Activated CD8-positive, alpha-beta memory T cell treated with anti-CD3 and anti-CD28 coated beads, Interleukin-2, amount 50 U/mL, for 1 hour (primary cell): ENCODE data around the gene GPAT2.
"Not testable (repeated sequence)": the region's sequence is repeated elsewhere in the genome, so short reads cannot be mapped to it uniquely, and the experiment has no call there.

Source experiments
- DNase-seq: peaks from one replicate; pipeline ENCODE4 v3.0.0-alpha.2; 2020; ENCODE audit errors: extremely low read depth

GPAT2 gene

GRCh38 chr2:96034792-96035191, at the start of gene GPAT2:
TSS of gene GPAT2 (minus strand) at chr2:96034916. CDS start at chr2:96032359, 2,557 bp downstream.
- not testable (repeated sequence) for DNase-seq

GRCh38 chr2:96083989-96084857, 49.5 kb upstream of the GPAT2 start:
- no peak for DNase-seq

GRCh38 chr2:96083064-96083939, 48.6 kb upstream of the GPAT2 start:
- DNase-seq, result no peak

- DNase-seq, result no peak
Observed at GRCh38 chr2:96082211-96083063, 47.7 kb upstream of the GPAT2 start.

- DNase-seq, result no peak
Observed at GRCh38 chr2:96081042-96081441, 46.3 kb upstream of the GPAT2 start.

- no peak for DNase-seq
Observed at GRCh38 chr2:96075199-96075771, 40.6 kb upstream of the GPAT2 start.

GRCh38 chr2:96074156-96074555, 39.4 kb upstream of the GPAT2 start:
- no peak for DNase-seq

GRCh38 chr2:96073170-96073775, 38.6 kb upstream of the GPAT2 start:
- no peak for DNase-seq

- no peak for DNase-seq
Observed at GRCh38 chr2:96072746-96073145, 38.0 kb upstream of the GPAT2 start.

- not testable (repeated sequence) for DNase-seq
Observed at GRCh38 chr2:96071977-96072491, 37.3 kb upstream of the GPAT2 start.

GRCh38 chr2:96071087-96071976, 36.6 kb upstream of the GPAT2 start:
- DNase-seq, result not testable (repeated sequence)

GRCh38 chr2:96070351-96070750, 35.6 kb upstream of the GPAT2 start:
- DNase-seq, result not testable (repeated sequence)

- DNase-seq, result not testable (repeated sequence)
Observed at GRCh38 chr2:96069878-96070277, 35.2 kb upstream of the GPAT2 start.

- not testable (repeated sequence) for DNase-seq
Observed at GRCh38 chr2:96067902-96068581, 33.3 kb upstream of the GPAT2 start.

- not testable (repeated sequence) for DNase-seq
Observed at GRCh38 chr2:96067098-96067660, 32.5 kb upstream of the GPAT2 start.

GRCh38 chr2:96066511-96066910, 31.8 kb upstream of the GPAT2 start:
- DNase-seq, result not testable (repeated sequence)

GRCh38 chr2:96065954-96066353, 31.2 kb upstream of the GPAT2 start:
- not testable (repeated sequence) for DNase-seq

GRCh38 chr2:96065381-96065930, 30.7 kb upstream of the GPAT2 start:
- no peak for DNase-seq
